Activated naive CD8-positive, alpha-beta T cell treated with anti-CD3 and anti-CD28 coated beads for 36 hours (primary cell): ENCODE results near the gene OVOL2. TPM values are rescaled to one million over a fixed set of nuclear protein-coding genes. Genes with fewer than 3 reads are reported as not detected.
"Not testable (repeated sequence)": the region's sequence is repeated elsewhere in the genome, so short reads cannot be mapped to it uniquely, and the experiment has no call there.

Experiments used
- DNase-seq: peaks from one replicate; pipeline ENCODE4 v3.0.0; 2021
- H3K27ac Mint-ChIP-seq: one replicate; pipeline ENCODE4 v1.8.0; 2022; ENCODE audit warnings: mild to moderate bottlenecking, moderate library complexity, mixed read lengths
- H3K27me3 Mint-ChIP-seq: one replicate; pipeline ENCODE4 v1.8.0; 2022; ENCODE audit warnings: mild to moderate bottlenecking, mixed read lengths
- H3K36me3 Mint-ChIP-seq: one replicate; pipeline ENCODE4 v1.8.0; 2021; ENCODE audit warnings: mild to moderate bottlenecking, mixed read lengths
- H3K4me1 Mint-ChIP-seq: one replicate; pipeline ENCODE4 v1.8.0; 2021; ENCODE audit warnings: mixed read lengths
- H3K4me3 Mint-ChIP-seq: one replicate; pipeline ENCODE4 v1.8.0; 2022; ENCODE audit warnings: mild to moderate bottlenecking, moderate library complexity, mixed read lengths
- H3K9me3 Mint-ChIP-seq: one replicate; pipeline ENCODE4 v1.8.0; 2022; ENCODE audit warnings: mixed read lengths
- total RNA-seq, 2 experiments: library from RNA; stranded (reverse); gene quantifications; one replicate each; pipeline ENCODE4 v1.2.3, GENCODE V29; 2021

The OVOL2 gene
- not detected for total RNA-seq

- Mint-ChIP-seq H3K4me3 (peak within 1 kb of the TSS; percentile 48), H3K9me3 (no peaks in the 10 kb centered on the region), H3K4me1 (peaks cover 5% of the 10 kb centered on the region), H3K27me3 (peaks cover 78% of the 10 kb centered on the region), H3K27ac (no peak within 1 kb of the TSS), H3K36me3 (no peaks in the 10 kb centered on the region)
- DNase-seq = no peak
Observed at GRCh38 chr20:18057101-18057993, at the start of gene OVOL2. OVOL2 (minus strand) TSS chr20:18057916; CDS start chr20:18057634, 282 bp downstream.

- no peak for DNase-seq
- no peaks in the 10 kb centered on the region for H3K36me3 Mint-ChIP-seq
- no peaks in the 10 kb centered on the region for H3K4me1 Mint-ChIP-seq
- peaks cover 6% of the 10 kb centered on the region for H3K27me3 Mint-ChIP-seq
- H3K9me3 Mint-ChIP-seq = peaks cover 1% of the 10 kb centered on the region
- no peak overlapping the region for H3K4me3 Mint-ChIP-seq
- H3K27ac Mint-ChIP-seq = no peak overlapping the region
Observed at GRCh38 chr20:18103497-18103896, 45.8 kb upstream of the OVOL2 start.

- no peak overlapping the region for H3K4me3 Mint-ChIP-seq
- no peak for DNase-seq
- no peaks in the 10 kb centered on the region for H3K36me3 Mint-ChIP-seq
- H3K9me3 Mint-ChIP-seq = no peaks in the 10 kb centered on the region
- H3K4me1 Mint-ChIP-seq = no peaks in the 10 kb centered on the region
- peaks cover 6% of the 10 kb centered on the region for H3K27me3 Mint-ChIP-seq
- no peak overlapping the region for H3K27ac Mint-ChIP-seq
Observed at GRCh38 chr20:18101125-18101810, 43.6 kb upstream of the OVOL2 start.

- not testable (repeated sequence) for H3K27ac Mint-ChIP-seq, H3K4me1 Mint-ChIP-seq, H3K27me3 Mint-ChIP-seq, H3K9me3 Mint-ChIP-seq, H3K36me3 Mint-ChIP-seq, DNase-seq, H3K4me3 Mint-ChIP-seq
Observed at GRCh38 chr20:18100569-18100968, 42.9 kb upstream of the OVOL2 start.

GRCh38 chr20:18094191-18094590 is 36.5 kb upstream of the OVOL2 start:
- Mint-ChIP-seq H3K36me3 (no peaks in the 10 kb centered on the region), H3K4me3 (no peak overlapping the region), H3K4me1 (no peaks in the 10 kb centered on the region), H3K27ac (no peak overlapping the region), H3K27me3 (peaks cover 6% of the 10 kb centered on the region), H3K9me3 (no peaks in the 10 kb centered on the region)
- DNase-seq = no peak

- Mint-ChIP-seq H3K4me3 (no peak overlapping the region), H3K9me3 (no peaks in the 10 kb centered on the region), H3K36me3 (no peaks in the 10 kb centered on the region), H3K4me1 (no peaks in the 10 kb centered on the region), H3K27ac (no peak overlapping the region), H3K27me3 (peaks cover 6% of the 10 kb centered on the region)
- no peak for DNase-seq
Observed at GRCh38 chr20:18093388-18093787, 35.7 kb upstream of the OVOL2 start.

- DNase-seq = no peak
- no peaks in the 10 kb centered on the region for H3K9me3 Mint-ChIP-seq
- no peak overlapping the region for H3K27ac Mint-ChIP-seq
- H3K36me3 Mint-ChIP-seq = no peaks in the 10 kb centered on the region
- peaks cover 9% of the 10 kb centered on the region for H3K27me3 Mint-ChIP-seq
- H3K4me3 Mint-ChIP-seq = no peak overlapping the region
- no peaks in the 10 kb centered on the region for H3K4me1 Mint-ChIP-seq
Observed at GRCh38 chr20:18092890-18093289, 35.2 kb upstream of the OVOL2 start.

GRCh38 chr20:18091623-18092022 is 33.9 kb upstream of the OVOL2 start:
- no peaks in the 10 kb centered on the region for H3K9me3 Mint-ChIP-seq
- peaks cover 11% of the 10 kb centered on the region for H3K27me3 Mint-ChIP-seq
- no peak overlapping the region for H3K27ac Mint-ChIP-seq
- DNase-seq = no peak
- H3K36me3 Mint-ChIP-seq = no peaks in the 10 kb centered on the region
- no peaks in the 10 kb centered on the region for H3K4me1 Mint-ChIP-seq
- H3K4me3 Mint-ChIP-seq = no peak overlapping the region

GRCh38 chr20:18090477-18090876 is 32.8 kb upstream of the OVOL2 start:
- DNase-seq = no peak
- Mint-ChIP-seq H3K9me3 (no peaks in the 10 kb centered on the region), H3K4me1 (no peaks in the 10 kb centered on the region), H3K36me3 (no peaks in the 10 kb centered on the region), H3K27me3 (peaks cover 11% of the 10 kb centered on the region), H3K4me3 (no peak overlapping the region), H3K27ac (no peak overlapping the region)

GRCh38 chr20:18090044-18090443 is 32.3 kb upstream of the OVOL2 start:
- Mint-ChIP-seq H3K4me3 (no peak overlapping the region), H3K27me3 (peaks cover 11% of the 10 kb centered on the region), H3K36me3 (no peaks in the 10 kb centered on the region), H3K27ac (no peak overlapping the region), H3K4me1 (no peaks in the 10 kb centered on the region), H3K9me3 (no peaks in the 10 kb centered on the region)
- DNase-seq = no peak

GRCh38 chr20:18088841-18089240 is 31.1 kb upstream of the OVOL2 start:
- not testable (repeated sequence) for H3K27ac Mint-ChIP-seq, DNase-seq

GRCh38 chr20:18088298-18088697 is 30.6 kb upstream of the OVOL2 start:
- peaks cover 11% of the 10 kb centered on the region for H3K27me3 Mint-ChIP-seq

More at GRCh38 chr20:18088841-18089240, 31.1 kb upstream of the OVOL2 start:
- not testable (repeated sequence) for H3K36me3 Mint-ChIP-seq, H3K4me3 Mint-ChIP-seq, H3K4me1 Mint-ChIP-seq, H3K9me3 Mint-ChIP-seq
- peaks cover 11% of the 10 kb centered on the region for H3K27me3 Mint-ChIP-seq

GRCh38 chr20:18087054-18087453 is 29.3 kb upstream of the OVOL2 start:
- no peak for DNase-seq
- Mint-ChIP-seq H3K27me3 (peaks cover 9% of the 10 kb centered on the region), H3K4me1 (no peaks in the 10 kb centered on the region), H3K9me3 (no peaks in the 10 kb centered on the region), H3K36me3 (no peaks in the 10 kb centered on the region), H3K27ac (no peak overlapping the region), H3K4me3 (no peak overlapping the region)

More at GRCh38 chr20:18088298-18088697, 30.6 kb upstream of the OVOL2 start:
- H3K4me3 Mint-ChIP-seq, H3K9me3 Mint-ChIP-seq, H3K27ac Mint-ChIP-seq, H3K36me3 Mint-ChIP-seq, DNase-seq, H3K4me1 Mint-ChIP-seq: not testable (repeated sequence)

- DNase-seq, H3K4me1 Mint-ChIP-seq, H3K9me3 Mint-ChIP-seq, H3K36me3 Mint-ChIP-seq, H3K4me3 Mint-ChIP-seq, H3K27me3 Mint-ChIP-seq, H3K27ac Mint-ChIP-seq: not testable (repeated sequence)
Observed at GRCh38 chr20:18080836-18081235, 23.1 kb upstream of the OVOL2 start.

- Mint-ChIP-seq H3K27ac (no peak overlapping the region), H3K4me1 (no peaks in the 10 kb centered on the region), H3K9me3 (no peaks in the 10 kb centered on the region), H3K4me3 (no peak overlapping the region), H3K27me3 (peaks cover under 1% of the 10 kb centered on the region), H3K36me3 (no peaks in the 10 kb centered on the region)
- DNase-seq = no peak
Observed at GRCh38 chr20:18079756-18080353, 22.1 kb upstream of the OVOL2 start.
